Activated naive CD4-positive, alpha-beta T cell treated with anti-CD3 and anti-CD28 coated beads, Interleukin-2, amount 10 ng/mL, durations not matched to agents 7 days and 5 days (primary cell): ENCODE measurements around the gene GNS.
A peak's percentile ranks its signal among the peaks of the same experiment; 100 is the strongest.
"Not testable (repeated sequence)": the region's sequence is repeated elsewhere in the genome, so short reads cannot be mapped to it uniquely, and the experiment has no call there.

Source experiments
- CTCF ChIA-PET: fragments of 350-600 bp; sonication (Branson Sonifier 250); formaldehyde crosslinking; loops from one replicate; lab custom pipeline; 2021; ENCODE audit warnings: antibody characterized with exemption; lab: Charles Lee
- DNase-seq: peaks from one replicate; pipeline ENCODE4 v3.0.0-alpha.2; 2020
- H3K27ac Mint-ChIP-seq: one replicate; pipeline ENCODE4 v1.8.0; 2021; ENCODE audit warnings: mild to moderate bottlenecking, moderate library complexity, mixed read lengths
- H3K27me3 Mint-ChIP-seq: one replicate; pipeline ENCODE4 v1.8.0; 2021; ENCODE audit warnings: mild to moderate bottlenecking, mixed read lengths
- H3K36me3 Mint-ChIP-seq: one replicate; pipeline ENCODE4 v1.8.0; 2021; ENCODE audit warnings: mixed read lengths
- H3K4me1 Mint-ChIP-seq: one replicate; pipeline ENCODE4 v1.8.0; 2021; ENCODE audit warnings: mixed read lengths
- H3K4me3 Mint-ChIP-seq: one replicate; pipeline ENCODE4 v1.8.0; 2021; ENCODE audit warnings: mild to moderate bottlenecking, moderate library complexity, mixed read lengths
- H3K9me3 Mint-ChIP-seq: one replicate; pipeline ENCODE4 v1.8.0; 2021; ENCODE audit warnings: mixed read lengths

GNS gene

GRCh38 chr12:64759035-64759894, at the start of gene GNS:
TSS of gene GNS (minus strand) at chr12:64759406. CDS start at chr12:64759276, 130 bp downstream.
- H3K27ac Mint-ChIP-seq, result peak within 1 kb of the TSS; percentile 89
- peaks cover 8% of the 10 kb centered on the region for H3K36me3 Mint-ChIP-seq
- H3K9me3 Mint-ChIP-seq, result no peaks in the 10 kb centered on the region
- peak within 1 kb of the TSS; percentile 90 for H3K4me3 Mint-ChIP-seq
- peak; percentile 95 for DNase-seq
- H3K27me3 Mint-ChIP-seq, result peaks cover 4% of the 10 kb centered on the region
- peaks cover 48% of the 10 kb centered on the region for H3K4me1 Mint-ChIP-seq
- CTCF ChIA-PET, result interaction anchor here (1.0 kb wide), 1 partner anchor 21 kb away, joined by 4 read pairs; no protein-coding TSS in a partner anchor

GRCh38 chr12:64808110-64808509, 48.9 kb upstream of the GNS start:
- Mint-ChIP-seq H3K36me3 (no peaks in the 10 kb centered on the region), H3K4me1 (no peaks in the 10 kb centered on the region), H3K9me3 (no peaks in the 10 kb centered on the region), H3K4me3 (no peak overlapping the region), H3K27me3 (peaks cover 17% of the 10 kb centered on the region), H3K27ac (no peak overlapping the region)
- CTCF ChIA-PET, result no interaction called here
- no peak for DNase-seq

- Mint-ChIP-seq H3K27me3 (peaks cover 21% of the 10 kb centered on the region), H3K4me1 (no peaks in the 10 kb centered on the region), H3K36me3 (no peaks in the 10 kb centered on the region), H3K27ac (no peak overlapping the region), H3K9me3 (no peaks in the 10 kb centered on the region), H3K4me3 (no peak overlapping the region)
- CTCF ChIA-PET, result interaction anchor here (1.9 kb wide), 1 partner anchor 10 kb away, joined by 7 read pairs; no protein-coding TSS in a partner anchor
- DNase-seq, result no peak
These were observed 47.6 kb upstream of the GNS start for GRCh38 chr12:64806593-64807460.

- Mint-ChIP-seq H3K27ac (no peak overlapping the region), H3K9me3 (no peaks in the 10 kb centered on the region), H3K4me3 (no peak overlapping the region), H3K36me3 (no peaks in the 10 kb centered on the region), H3K4me1 (no peaks in the 10 kb centered on the region), H3K27me3 (peaks cover 16% of the 10 kb centered on the region)
- no peak for DNase-seq
- CTCF ChIA-PET, result interaction anchor here (1.9 kb wide), 1 partner anchor 10 kb away, joined by 7 read pairs; no protein-coding TSS in a partner anchor
These were observed 47.0 kb upstream of the GNS start for GRCh38 chr12:64806173-64806572.

- H3K27ac Mint-ChIP-seq, H3K9me3 Mint-ChIP-seq, H3K4me1 Mint-ChIP-seq, H3K36me3 Mint-ChIP-seq, H3K4me3 Mint-ChIP-seq: not testable (repeated sequence)
- peak; percentile 67 for DNase-seq
- CTCF ChIA-PET, result interaction anchor here (0.6 to 2.5 kb wide), 16 partner anchors 10 to 1329 kb away, joined by 3 to 11 read pairs (median 3); no protein-coding TSS in a partner anchor
- peaks cover 28% of the 10 kb centered on the region for H3K27me3 Mint-ChIP-seq
These were observed 43.1 kb upstream of the GNS start for GRCh38 chr12:64802180-64802775.

GRCh38 chr12:64801381-64801780, 42.2 kb upstream of the GNS start:
- Mint-ChIP-seq H3K4me3 (no peak overlapping the region), H3K27ac (no peak overlapping the region), H3K27me3 (peaks cover 28% of the 10 kb centered on the region), H3K4me1 (no peaks in the 10 kb centered on the region), H3K36me3 (no peaks in the 10 kb centered on the region), H3K9me3 (no peaks in the 10 kb centered on the region)
- CTCF ChIA-PET, result interaction anchor here (0.6 to 2.5 kb wide), 14 partner anchors 9 to 1330 kb away, joined by 3 to 11 read pairs (median 4); no protein-coding TSS in a partner anchor
- no peak for DNase-seq

GRCh38 chr12:64800640-64801039, 41.4 kb upstream of the GNS start:
- Mint-ChIP-seq H3K4me3 (no peak overlapping the region), H3K36me3 (no peaks in the 10 kb centered on the region), H3K9me3 (no peaks in the 10 kb centered on the region), H3K4me1 (no peaks in the 10 kb centered on the region), H3K27ac (no peak overlapping the region), H3K27me3 (peaks cover 28% of the 10 kb centered on the region)
- CTCF ChIA-PET, result interaction anchor here (2.1 to 2.5 kb wide), 3 partner anchors 8 to 252 kb away, joined by 7 to 11 read pairs (median 9); no protein-coding TSS in a partner anchor
- no peak for DNase-seq

- no peak overlapping the region for H3K4me3 Mint-ChIP-seq
- CTCF ChIA-PET, result interaction anchor here (1.0 to 1.1 kb wide), 2 partner anchors 89 to 262 kb away, joined by 3 read pairs; no protein-coding TSS in a partner anchor
These were observed 39.0 kb upstream of the GNS start for GRCh38 chr12:64798165-64798564.

GRCh38 chr12:64797156-64797555, 38.0 kb upstream of the GNS start:
- Mint-ChIP-seq H3K4me1 (no peaks in the 10 kb centered on the region), H3K27me3 (peaks cover 31% of the 10 kb centered on the region), H3K9me3 (no peaks in the 10 kb centered on the region), H3K36me3 (no peaks in the 10 kb centered on the region), H3K4me3 (no peak overlapping the region), H3K27ac (no peak overlapping the region)
- CTCF ChIA-PET, result interaction anchor here (0.8 to 1.8 kb wide), 9 partner anchors 9 to 260 kb away, joined by 3 to 7 read pairs (median 4); no protein-coding TSS in a partner anchor
- DNase-seq, result no peak

More at GRCh38 chr12:64798165-64798564, 39.0 kb upstream of the GNS start:
- no peak for DNase-seq
- H3K9me3 Mint-ChIP-seq, result no peaks in the 10 kb centered on the region
- no peaks in the 10 kb centered on the region for H3K36me3 Mint-ChIP-seq
- no peaks in the 10 kb centered on the region for H3K4me1 Mint-ChIP-seq
- H3K27me3 Mint-ChIP-seq, result peaks cover 33% of the 10 kb centered on the region
- no peak overlapping the region for H3K27ac Mint-ChIP-seq

- H3K9me3 Mint-ChIP-seq, result no peaks in the 10 kb centered on the region
- H3K36me3 Mint-ChIP-seq, result no peaks in the 10 kb centered on the region
- H3K4me3 Mint-ChIP-seq, result no peak overlapping the region
- H3K4me1 Mint-ChIP-seq, result no peaks in the 10 kb centered on the region
- H3K27me3 Mint-ChIP-seq, result peaks cover 29% of the 10 kb centered on the region
- CTCF ChIA-PET, result interaction anchor here (0.8 to 1.9 kb wide), 20 partner anchors 10 to 360 kb away, joined by 3 to 7 read pairs (median 4); no protein-coding TSS in a partner anchor
- H3K27ac Mint-ChIP-seq, result no peak overlapping the region
- DNase-seq, result peak; percentile 72
These were observed 37.1 kb upstream of the GNS start for GRCh38 chr12:64796205-64796845.

- CTCF ChIA-PET, result no interaction called here
- Mint-ChIP-seq H3K27me3 (peaks cover 24% of the 10 kb centered on the region), H3K36me3 (no peaks in the 10 kb centered on the region), H3K9me3 (no peaks in the 10 kb centered on the region), H3K4me1 (no peaks in the 10 kb centered on the region), H3K4me3 (no peak overlapping the region), H3K27ac (no peak overlapping the region)
- DNase-seq, result no peak
These were observed 35.1 kb upstream of the GNS start for GRCh38 chr12:64794305-64794704.

- CTCF ChIA-PET, result interaction anchor here (2.4 kb wide), 1 partner anchor 8 kb away, joined by 9 read pairs; no protein-coding TSS in a partner anchor
- H3K4me1 Mint-ChIP-seq, result no peaks in the 10 kb centered on the region
- no peaks in the 10 kb centered on the region for H3K36me3 Mint-ChIP-seq
- no peak overlapping the region for H3K27ac Mint-ChIP-seq
- peaks cover 24% of the 10 kb centered on the region for H3K27me3 Mint-ChIP-seq
- no peaks in the 10 kb centered on the region for H3K9me3 Mint-ChIP-seq
- no peak for DNase-seq
- H3K4me3 Mint-ChIP-seq, result no peak overlapping the region
These were observed 34.4 kb upstream of the GNS start for GRCh38 chr12:64793610-64794009.

- peaks cover 18% of the 10 kb centered on the region for H3K27me3 Mint-ChIP-seq
- no peak overlapping the region for H3K4me3 Mint-ChIP-seq
- H3K4me1 Mint-ChIP-seq, result no peaks in the 10 kb centered on the region
These were observed 32.9 kb upstream of the GNS start for GRCh38 chr12:64792128-64792527.

More at GRCh38 chr12:64792128-64792527, 32.9 kb upstream of the GNS start:
- Mint-ChIP-seq H3K36me3 (no peaks in the 10 kb centered on the region), H3K9me3 (no peaks in the 10 kb centered on the region), H3K27ac (no peak overlapping the region)
- DNase-seq, result no peak
- CTCF ChIA-PET, result interaction anchor here (1.2 to 2.4 kb wide), 3 partner anchors 10 to 99 kb away, joined by 3 to 9 read pairs (median 5); no protein-coding TSS in a partner anchor
